OCI-LY1 (cell line): ENCODE results near the gene LPO.
A peak's percentile ranks its signal among the peaks of the same experiment; 100 is the strongest.

Source experiments
- H2AFZ ChIP-seq: fragments of 200-600 bp; sonication (generic), shearing (Covaris generic); 2 replicates; pipeline ENCODE4 v1.6.0; 2014; ENCODE audit warnings: antibody characterized with exemption, mild to moderate bottlenecking, low read length
- H3F3A ChIP-seq: fragments of 200-600 bp; sonication (generic), shearing (Covaris generic); 2 replicates; pipeline ENCODE4 v1.6.0; 2014; ENCODE audit warnings: mild to moderate bottlenecking, antibody characterized with exemption, low read length, moderate library complexity; ENCODE audit not compliant: insufficient read depth
- H3K27ac ChIP-seq: fragments of 200-600 bp; sonication (generic); 2 replicates; pipeline ENCODE4 v1.5.1; 2014; ENCODE audit warnings: low read length, mixed run types, mild to moderate bottlenecking, low read depth; ENCODE audit not compliant: poor library complexity, severe bottlenecking
- H3K27me3 ChIP-seq: fragments of 200-600 bp; sonication (generic); 2 replicates; pipeline ENCODE4 v1.6.0; 2014; ENCODE audit warnings: antibody characterized with exemption, mild to moderate bottlenecking, low read length, moderate library complexity; ENCODE audit not compliant: insufficient read depth
- H3K36me3 ChIP-seq: fragments of 200-600 bp; sonication (generic); 2 replicates; pipeline ENCODE4 v1.6.1; 2014; ENCODE audit warnings: mild to moderate bottlenecking, antibody characterized with exemption, low read length, moderate library complexity, mixed read lengths; ENCODE audit not compliant: insufficient read depth
- H3K4me1 ChIP-seq: fragments of 200-600 bp; sonication (generic); 2 replicates; pipeline ENCODE4 v1.5.1; 2014; ENCODE audit warnings: mild to moderate bottlenecking, low read length, moderate library complexity; ENCODE audit not compliant: insufficient read depth, severe bottlenecking
- H3K4me2 ChIP-seq: fragments of 200-600 bp; sonication (generic), shearing (Covaris generic); 2 replicates; pipeline ENCODE4 v1.6.1; 2014; ENCODE audit warnings: low read length
- H3K4me3 ChIP-seq: fragments of 200-600 bp; sonication (generic); 2 replicates; pipeline ENCODE4 v1.5.1; 2014; ENCODE audit warnings: low read length, low read depth, mild to moderate bottlenecking, mixed read lengths; ENCODE audit not compliant: poor library complexity, severe bottlenecking
- H3K79me2 ChIP-seq: fragments of 200-600 bp; shearing (Covaris generic); 2 replicates; pipeline ENCODE4 v1.6.1; 2016; ENCODE audit warnings: mixed run types, low read length, mixed read lengths; ENCODE audit not compliant: insufficient read depth
- H3K9ac ChIP-seq: fragments of 200-600 bp; sonication (generic), shearing (Covaris generic); 2 replicates; pipeline ENCODE4 v1.6.1; 2014; ENCODE audit warnings: mild to moderate bottlenecking, low read length, mixed read lengths
- H3K9me2 ChIP-seq: fragments of 200-600 bp; sonication (generic), shearing (Covaris generic); 2 replicates; pipeline ENCODE4 v1.6.1; 2014; ENCODE audit warnings: low read depth, mild to moderate bottlenecking, low read length, mixed read lengths
- H3K9me3 ChIP-seq: fragments of 200-600 bp; shearing (Covaris generic); 2 replicates; pipeline ENCODE4 v1.6.1; 2014; ENCODE audit warnings: low read length, mixed read lengths
- H4K20me1 ChIP-seq: fragments of 200-600 bp; sonication (generic), shearing (Covaris generic); 2 replicates; pipeline ENCODE4 v1.6.0; 2016; ENCODE audit warnings: mild to moderate bottlenecking, low read length; ENCODE audit not compliant: insufficient read depth
- CTCF ChIP-seq: fragments of 200-600 bp; sonication (generic), shearing (Covaris generic); IDR thresholded peaks from 2 replicates; pipeline ENCODE4 v1.5.1; 2017; ENCODE audit warnings: mild to moderate bottlenecking, antibody characterized with exemption, low read length, moderate library complexity, mixed read lengths
- EZH2 ChIP-seq: fragments of 200-600 bp; sonication (generic), shearing (Covaris generic); IDR thresholded peaks from 2 replicates; pipeline ENCODE4 v1.8.0; 2017; ENCODE audit warnings: borderline replicate concordance, mixed run types, mild to moderate bottlenecking, antibody characterized with exemption, low read length, moderate library complexity, mixed read lengths

The LPO gene

GRCh38 chr17:58196610-58197009 is 41.8 kb upstream of the LPO start:
- Histone ChIP-seq H4K20me1 (no peaks in the 10 kb centered on the region), H3K27ac (no peak overlapping the region), H2AFZ (no peak overlapping the region), H3K27me3 (peaks cover 5% of the 10 kb centered on the region; the same call in 1 of the 2 replicates), H3K9ac (no peak overlapping the region), H3F3A (no peaks in the 10 kb centered on the region), H3K4me1 (no peaks in the 10 kb centered on the region), H3K4me3 (no peak overlapping the region), H3K36me3 (no peaks in the 10 kb centered on the region), H3K9me2 (no peaks in the 10 kb centered on the region), H3K79me2 (no peaks in the 10 kb centered on the region), H3K9me3 (no peaks in the 10 kb centered on the region), H3K4me2 (no peak overlapping the region)
- no peak for TF ChIP-seq CTCF
- TF ChIP-seq EZH2: no peak

- Histone ChIP-seq H3K4me1 (no peaks in the 10 kb centered on the region), H3K27me3 (peaks cover 5% of the 10 kb centered on the region; the same call in 1 of the 2 replicates), H3K36me3 (no peaks in the 10 kb centered on the region), H2AFZ (no peak overlapping the region), H3F3A (no peaks in the 10 kb centered on the region), H3K4me2 (no peak overlapping the region), H3K9me3 (no peaks in the 10 kb centered on the region), H3K9ac (no peak overlapping the region), H4K20me1 (no peaks in the 10 kb centered on the region), H3K4me3 (no peak overlapping the region), H3K9me2 (no peaks in the 10 kb centered on the region), H3K79me2 (no peaks in the 10 kb centered on the region), H3K27ac (no peak overlapping the region)
- TF ChIP-seq EZH2 (no peak), CTCF (peak; percentile 78)
Measured at GRCh38 chr17:58200024-58200633, 38.3 kb upstream of the LPO start.

GRCh38 chr17:58202859-58203258 is 35.5 kb upstream of the LPO start:
- H3K4me3 ChIP-seq: no peak overlapping the region
- no peaks in the 10 kb centered on the region; the same call in 1 of the 2 replicates for H3K27me3 ChIP-seq
- no peak for TF ChIP-seq EZH2
- TF ChIP-seq CTCF: no peak
- no peaks in the 10 kb centered on the region for H4K20me1 ChIP-seq
- no peak overlapping the region for H3K4me2 ChIP-seq
- no peak overlapping the region for H3K9ac ChIP-seq
- H3K9me3 ChIP-seq: no peaks in the 10 kb centered on the region
- no peaks in the 10 kb centered on the region for H3K36me3 ChIP-seq
- H3K27ac ChIP-seq: no peak overlapping the region
- no peaks in the 10 kb centered on the region for H3K79me2 ChIP-seq
- H3K9me2 ChIP-seq: no peaks in the 10 kb centered on the region
- H3F3A ChIP-seq: no peaks in the 10 kb centered on the region
- no peak overlapping the region for H2AFZ ChIP-seq
- no peaks in the 10 kb centered on the region for H3K4me1 ChIP-seq
